PC-9 (cell line): ENCODE measurements around the gene GAL3ST3.

Source experiments
- EZH2 ChIP-seq: fragments of 200-600 bp; sonication (generic); IDR thresholded peaks from 2 replicates; pipeline ENCODE4 v1.8.0; 2017; ENCODE audit warnings: antibody characterized with exemption, low read depth
- TF ChIP-seq, protein P1 (sequence below): fragments of 200-600 bp; sonication (generic); conservative IDR thresholded peaks from 2 replicates; pipeline ENCODE4 v1.6.1; 2017; ENCODE audit warnings: mixed run types, antibody characterized with exemption, mild to moderate bottlenecking, moderate library complexity

DNA sequence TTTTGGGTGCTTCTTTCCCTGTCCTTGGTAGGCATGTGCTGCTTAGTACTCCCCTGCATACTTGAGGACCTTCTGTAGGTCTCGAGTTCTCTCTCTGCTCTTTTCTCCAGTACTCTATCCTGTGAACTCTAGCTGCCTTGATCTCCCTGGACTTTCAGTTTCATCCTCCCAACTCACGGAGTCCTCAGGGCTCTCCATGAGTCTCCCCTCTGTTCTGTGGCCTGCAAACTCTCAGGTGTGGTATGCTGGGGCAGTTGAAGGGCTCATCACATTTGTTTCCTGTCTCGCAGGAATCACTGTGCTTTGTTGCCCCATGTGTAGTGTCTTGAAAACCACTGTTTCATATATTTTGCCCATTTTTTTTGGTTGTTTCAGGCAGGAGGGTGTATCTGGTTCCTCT is 17.8 kb upstream of the GAL3ST3 start:
- TF ChIP-seq, protein P1, sequence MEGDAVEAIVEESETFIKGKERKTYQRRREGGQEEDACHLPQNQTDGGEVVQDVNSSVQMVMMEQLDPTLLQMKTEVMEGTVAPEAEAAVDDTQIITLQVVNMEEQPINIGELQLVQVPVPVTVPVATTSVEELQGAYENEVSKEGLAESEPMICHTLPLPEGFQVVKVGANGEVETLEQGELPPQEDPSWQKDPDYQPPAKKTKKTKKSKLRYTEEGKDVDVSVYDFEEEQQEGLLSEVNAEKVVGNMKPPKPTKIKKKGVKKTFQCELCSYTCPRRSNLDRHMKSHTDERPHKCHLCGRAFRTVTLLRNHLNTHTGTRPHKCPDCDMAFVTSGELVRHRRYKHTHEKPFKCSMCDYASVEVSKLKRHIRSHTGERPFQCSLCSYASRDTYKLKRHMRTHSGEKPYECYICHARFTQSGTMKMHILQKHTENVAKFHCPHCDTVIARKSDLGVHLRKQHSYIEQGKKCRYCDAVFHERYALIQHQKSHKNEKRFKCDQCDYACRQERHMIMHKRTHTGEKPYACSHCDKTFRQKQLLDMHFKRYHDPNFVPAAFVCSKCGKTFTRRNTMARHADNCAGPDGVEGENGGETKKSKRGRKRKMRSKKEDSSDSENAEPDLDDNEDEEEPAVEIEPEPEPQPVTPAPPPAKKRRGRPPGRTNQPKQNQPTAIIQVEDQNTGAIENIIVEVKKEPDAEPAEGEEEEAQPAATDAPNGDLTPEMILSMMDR, result no peak
- no peak for TF ChIP-seq EZH2
